MM.1S (cell line): Measurements from ENCODE around the gene IGDCC3.

Source experiments
- DNase-seq: peaks from one replicate; pipeline ENCODE4 v3.0.0-alpha.2; 2015
- H2AFZ ChIP-seq: fragments of 300-600 bp; sonication (generic); 2 replicates; pipeline ENCODE4 v1.6.0; 2016; ENCODE audit warnings: antibody characterized with exemption, low read length
- H3F3A ChIP-seq: fragments of 300-600 bp; sonication (generic); 2 replicates; pipeline ENCODE4 v1.6.1; 2016; ENCODE audit warnings: mild to moderate bottlenecking, antibody characterized with exemption, low read length, moderate library complexity, mixed read lengths; ENCODE audit not compliant: insufficient read depth
- H3K27ac ChIP-seq: fragments of 300-600 bp; sonication (generic); 2 replicates; pipeline ENCODE4 v1.5.1; 2016; ENCODE audit warnings: mild to moderate bottlenecking, low read length
- H3K27me3 ChIP-seq: fragments of 300-600 bp; sonication (generic); replicated peaks from 2 replicates; pipeline ENCODE4 v1.6.0; 2016; ENCODE audit warnings: low read length; ENCODE audit not compliant: insufficient read depth
- H3K36me3 ChIP-seq: fragments of 300-600 bp; sonication (generic); replicated peaks from 2 replicates; pipeline ENCODE4 v1.6.1; 2016; ENCODE audit warnings: mild to moderate bottlenecking, low read length, mixed read lengths; ENCODE audit not compliant: insufficient read depth
- H3K4me1 ChIP-seq: fragments of 300-600 bp; sonication (generic); 2 replicates; pipeline ENCODE4 v1.6.1; 2016; ENCODE audit warnings: low read length, mixed read lengths
- H3K4me2 ChIP-seq: fragments of 300-600 bp; sonication (generic); 2 replicates; pipeline ENCODE4 v1.6.0; 2016; ENCODE audit warnings: low read depth, low read length
- H3K4me3 ChIP-seq: fragments of 300-600 bp; sonication (generic); 2 replicates; pipeline ENCODE4 v1.5.1; 2016; ENCODE audit warnings: low read length, mixed read lengths
- H3K79me2 ChIP-seq: fragments of 300-600 bp; sonication (generic); 2 replicates; pipeline ENCODE4 v1.6.1; 2016; ENCODE audit warnings: mixed run types, low read length, mixed read lengths
- H3K9ac ChIP-seq: fragments of 300-600 bp; sonication (generic); 2 replicates; pipeline ENCODE4 v1.6.1; 2016; ENCODE audit warnings: low read length, mixed read lengths
- H3K9me2 ChIP-seq: fragments of 300-600 bp; sonication (generic); replicated peaks from 2 replicates; pipeline ENCODE4 v1.6.1; 2016; ENCODE audit warnings: mild to moderate bottlenecking, low read length, mixed read lengths; ENCODE audit not compliant: insufficient read depth
- H3K9me3 ChIP-seq: fragments of 300-600 bp; sonication (generic); replicated peaks from 2 replicates; pipeline ENCODE4 v1.6.1; 2016; ENCODE audit warnings: mild to moderate bottlenecking, low read length, mixed read lengths; ENCODE audit not compliant: insufficient read depth
- H4K20me1 ChIP-seq: fragments of 300-600 bp; sonication (generic); 2 replicates; pipeline ENCODE4 v1.6.1; 2016; ENCODE audit warnings: mild to moderate bottlenecking, low read length, moderate library complexity, mixed read lengths; ENCODE audit not compliant: insufficient read depth
- CTCF ChIP-seq: fragments of 300-600 bp; sonication (generic); IDR thresholded peaks from 2 replicates; pipeline ENCODE4 v1.5.1; 2016; ENCODE audit warnings: antibody characterized with exemption, low read length, mixed read lengths
- EZH2 ChIP-seq: fragments of 300-600 bp; sonication (generic); optimal IDR thresholded peaks from 2 replicates; pipeline ENCODE3; 2017; ENCODE audit warnings: low read depth, mild to moderate bottlenecking, antibody characterized with exemption, low read length, mixed read lengths
- EZH2phosphoT487 ChIP-seq: fragments of 300-600 bp; sonication (generic); IDR thresholded peaks from 2 replicates; pipeline ENCODE4 v1.6.1; 2018; ENCODE audit warnings: antibody characterized with exemption, low read length

Gene IGDCC3

GRCh38 chr15:65328506-65329287 lies 49.1 kb downstream of the IGDCC3 start:
- no peak for DNase-seq
- H3K9me3 ChIP-seq = no peaks in the 10 kb centered on the region
- no peak overlapping the region for H3K4me2 ChIP-seq
- no peaks in the 10 kb centered on the region for H3K79me2 ChIP-seq
- TF ChIP-seq EZH2phosphoT487 = no peak
- no peak for TF ChIP-seq CTCF
- TF ChIP-seq EZH2 = no peak
- peaks cover 3% of the 10 kb centered on the region; the same call in 1 of the 2 replicates for H3K27me3 ChIP-seq
- no peaks in the 10 kb centered on the region for H3K36me3 ChIP-seq
- no peaks in the 10 kb centered on the region for H3F3A ChIP-seq
- H4K20me1 ChIP-seq = no peaks in the 10 kb centered on the region
- no peak overlapping the region for H3K9ac ChIP-seq
- no peak overlapping the region for H3K4me3 ChIP-seq
- no peak overlapping the region for H2AFZ ChIP-seq
- no peaks in the 10 kb centered on the region for H3K9me2 ChIP-seq
- H3K4me1 ChIP-seq = no peaks in the 10 kb centered on the region
- H3K27ac ChIP-seq = no peak overlapping the region

DNA sequence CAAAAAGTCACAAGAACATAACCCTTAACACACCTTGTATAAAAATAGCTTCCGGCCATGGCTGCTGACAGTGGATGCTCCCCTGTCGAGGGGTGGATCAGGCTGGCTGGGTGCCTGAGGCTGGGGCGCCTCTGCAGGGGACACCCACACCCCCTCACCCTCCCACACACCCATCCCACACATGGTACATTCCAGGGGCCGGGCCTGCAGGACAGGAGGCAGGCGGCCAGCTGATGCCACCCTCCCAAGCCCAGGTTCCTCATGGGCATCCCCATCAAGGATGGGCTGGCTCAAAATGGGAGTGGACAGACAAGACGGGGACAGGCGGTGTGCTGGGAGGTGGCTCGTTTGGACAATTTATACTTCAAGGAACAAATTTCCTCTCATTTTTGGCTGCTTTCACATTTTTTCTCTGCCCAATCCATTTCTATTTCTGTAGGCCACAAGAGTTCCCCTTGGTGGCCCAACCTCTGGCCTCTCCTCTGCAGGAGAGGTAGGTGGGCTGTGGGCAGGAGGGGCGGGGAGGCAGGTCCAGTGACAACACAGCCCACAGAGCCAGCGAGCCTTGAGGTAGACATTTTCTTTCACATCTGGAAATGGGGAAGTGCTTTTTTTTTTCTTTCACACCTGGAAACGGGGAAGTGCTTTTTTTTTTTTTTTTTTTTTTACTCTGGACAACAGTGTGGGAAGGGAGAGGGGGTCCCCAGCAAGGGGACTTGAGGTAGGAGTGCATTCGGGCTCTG lies 50.0 kb downstream of the IGDCC3 start:
- Histone ChIP-seq H3K9ac (no peak overlapping the region), H3K27me3 (peaks cover 3% of the 10 kb centered on the region; the same call in 1 of the 2 replicates), H2AFZ (no peak overlapping the region), H3K9me2 (no peaks in the 10 kb centered on the region), H3K4me1 (no peaks in the 10 kb centered on the region), H3K36me3 (no peaks in the 10 kb centered on the region), H3F3A (no peaks in the 10 kb centered on the region), H4K20me1 (no peaks in the 10 kb centered on the region), H3K79me2 (no peaks in the 10 kb centered on the region), H3K9me3 (no peaks in the 10 kb centered on the region), H3K27ac (no peak overlapping the region), H3K4me3 (no peak overlapping the region), H3K4me2 (no peak overlapping the region)
- no peak for DNase-seq
- TF ChIP-seq EZH2 (no peak), CTCF (no peak), EZH2phosphoT487 (no peak)

- no peak overlapping the region for H3K9ac ChIP-seq
- H2AFZ ChIP-seq = no peak overlapping the region
- H3K4me3 ChIP-seq = no peak overlapping the region
- TF ChIP-seq CTCF (no peak), EZH2phosphoT487 (no peak), EZH2 (no peak)
- no peak for DNase-seq
- peaks cover 3% of the 10 kb centered on the region; the same call in 1 of the 2 replicates for H3K27me3 ChIP-seq
- H3F3A ChIP-seq = no peaks in the 10 kb centered on the region
- H3K79me2 ChIP-seq = no peaks in the 10 kb centered on the region
- H3K4me2 ChIP-seq = no peak overlapping the region
- H3K9me3 ChIP-seq = no peaks in the 10 kb centered on the region
- no peaks in the 10 kb centered on the region for H3K4me1 ChIP-seq
- H3K27ac ChIP-seq = no peak overlapping the region
- H3K9me2 ChIP-seq = no peaks in the 10 kb centered on the region
- no peaks in the 10 kb centered on the region for H4K20me1 ChIP-seq
- no peaks in the 10 kb centered on the region for H3K36me3 ChIP-seq
Observed at GRCh38 chr15:65326818-65327217, 51.0 kb downstream of the IGDCC3 start.
